Epithelial cell of esophagus (primary cell): Measurements from ENCODE around the gene WDR11.

Source experiments
- DNase-seq: peaks from one replicate; pipeline ENCODE4 v3.0.0; 2010; ENCODE audit warnings: low read depth
- H3K4me3 ChIP-seq: 2 replicates; pipeline ENCODE4 v1.5.1; 2011; ENCODE audit warnings: mild to moderate bottlenecking, low read length, control low read depth
- CTCF ChIP-seq: IDR thresholded peaks from 2 replicates; pipeline ENCODE4 v1.5.1; 2011; ENCODE audit warnings: low read depth, mild to moderate bottlenecking, low read length, control low read depth, inconsistent platforms; ENCODE audit not compliant: insufficient read depth; ENCODE audit errors: missing control alignments

The WDR11 gene

GRCh38 chr10:120825878-120826769, 25.0 kb upstream of the WDR11 start:
- H3K4me3 ChIP-seq, result no peak overlapping the region
- no peak for DNase-seq
- no peak for TF ChIP-seq CTCF

GRCh38 chr10:120827251-120827875, 23.8 kb upstream of the WDR11 start:
- TF ChIP-seq CTCF, result no peak
- H3K4me3 ChIP-seq, result no peak overlapping the region
- no peak for DNase-seq

GRCh38 chr10:120828763-120829319, 22.3 kb upstream of the WDR11 start:
- DNase-seq, result no peak
- no peak for TF ChIP-seq CTCF

GRCh38 chr10:120832106-120832505, 19.1 kb upstream of the WDR11 start:
- no peak overlapping the region for H3K4me3 ChIP-seq
- DNase-seq, result no peak
- TF ChIP-seq CTCF, result no peak

More at GRCh38 chr10:120828763-120829319, 22.3 kb upstream of the WDR11 start:
- H3K4me3 ChIP-seq, result no peak overlapping the region

- H3K4me3 ChIP-seq, result no peak overlapping the region
- TF ChIP-seq CTCF, result no peak
- peak; percentile 6 for DNase-seq
Observed at GRCh38 chr10:120833222-120833928, 17.8 kb upstream of the WDR11 start.

GRCh38 chr10:120835603-120836002, 15.6 kb upstream of the WDR11 start:
- no peak overlapping the region for H3K4me3 ChIP-seq
- no peak for DNase-seq
- no peak for TF ChIP-seq CTCF
